Measurements from ENCODE around the gene FBL. TPM values are rescaled to one million over a fixed set of nuclear protein-coding genes. Genes with fewer than 3 reads are reported as not detected.
"Not testable (repeated sequence)": the region's sequence is repeated elsewhere in the genome, so short reads cannot be mapped to it uniquely, and the experiment has no call there.

Gene FBL
- polyA plus RNA-seq, 12 donors, result 213 to 300 (median 229) TPM; not detected in 1

DNA sequence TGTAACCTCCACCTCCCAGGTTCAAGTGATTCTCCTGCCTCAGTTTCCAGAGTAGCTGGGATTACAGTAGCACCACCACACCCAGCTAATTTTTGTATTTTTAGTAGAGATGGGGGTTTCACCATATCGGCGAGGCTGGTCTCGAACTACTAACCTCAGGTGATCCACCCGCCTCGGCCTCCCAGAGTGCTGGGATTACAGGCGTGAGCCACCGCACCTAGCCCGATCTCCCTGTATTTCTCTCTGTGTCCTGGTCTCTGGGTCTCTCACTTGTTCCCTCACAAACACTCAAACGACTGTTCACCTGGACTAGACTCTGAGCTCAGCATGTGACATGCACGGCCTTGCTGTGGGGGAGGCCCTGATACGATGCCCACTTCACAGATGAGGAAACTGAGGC is 32.7 kb upstream of the FBL start:
- DNase-seq, result not testable (repeated sequence)

DNA sequence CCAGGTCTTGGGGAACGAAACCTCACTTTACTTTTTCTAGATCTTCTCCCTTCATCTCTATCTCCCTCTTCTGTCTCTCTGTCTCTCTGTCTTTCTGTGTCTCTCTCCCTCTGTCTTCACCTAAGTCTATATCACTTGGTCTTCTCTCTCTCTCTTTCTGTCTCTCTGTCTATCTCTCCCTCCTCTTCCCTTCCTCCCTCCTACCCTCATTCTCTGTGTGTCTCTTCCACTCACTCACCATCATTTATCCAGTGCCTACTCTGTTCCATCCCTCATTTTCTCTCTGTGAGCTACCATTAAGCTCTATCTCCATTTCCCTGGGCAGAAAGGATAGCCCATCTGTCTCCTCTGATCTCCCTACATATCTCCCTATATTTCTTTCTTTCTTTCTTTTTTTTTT is 32.2 kb upstream of the FBL start:
- no peak for DNase-seq

DNA sequence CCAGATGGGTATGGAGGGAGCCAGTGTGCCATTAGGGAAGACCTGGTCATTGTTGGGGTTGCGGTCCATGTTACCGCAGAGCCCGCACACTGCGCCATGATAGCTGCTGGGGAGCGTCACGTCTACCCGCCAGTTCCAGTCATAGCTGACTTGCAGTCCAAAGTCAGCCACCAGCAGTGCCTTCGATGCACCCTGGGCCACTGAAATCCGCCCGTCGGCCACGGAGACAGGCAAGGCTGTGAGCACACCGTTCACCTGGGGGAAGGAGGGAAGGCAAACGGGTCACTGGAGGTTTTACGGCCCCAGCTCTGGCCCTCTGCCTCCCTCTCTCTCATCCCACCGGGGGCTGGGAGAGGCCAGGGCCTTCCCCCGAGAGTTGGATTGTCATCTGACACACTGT is 31.8 kb upstream of the FBL start:
- DNase-seq, result not testable (repeated sequence)

DNA sequence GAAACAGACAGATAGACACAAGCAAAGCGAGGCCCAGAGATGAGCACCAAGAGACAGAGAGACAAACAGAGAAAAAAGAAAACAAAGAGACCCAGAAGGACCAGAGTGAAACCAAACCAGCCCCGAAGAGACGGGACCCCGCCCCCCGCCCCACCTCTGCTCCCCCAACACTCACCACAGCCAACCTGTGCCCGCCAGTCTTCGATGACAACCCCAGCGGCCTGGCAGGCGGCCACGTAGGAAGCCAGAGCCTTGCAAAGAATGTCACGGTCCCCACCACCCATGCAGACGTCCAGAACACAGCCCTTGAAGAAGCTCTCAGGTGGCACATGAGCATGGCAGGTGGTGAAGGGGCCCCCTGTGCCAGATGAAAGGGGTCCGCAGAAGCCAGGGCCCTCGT is 31.3 kb upstream of the FBL start:
- DNase-seq, result not testable (repeated sequence)

DNA sequence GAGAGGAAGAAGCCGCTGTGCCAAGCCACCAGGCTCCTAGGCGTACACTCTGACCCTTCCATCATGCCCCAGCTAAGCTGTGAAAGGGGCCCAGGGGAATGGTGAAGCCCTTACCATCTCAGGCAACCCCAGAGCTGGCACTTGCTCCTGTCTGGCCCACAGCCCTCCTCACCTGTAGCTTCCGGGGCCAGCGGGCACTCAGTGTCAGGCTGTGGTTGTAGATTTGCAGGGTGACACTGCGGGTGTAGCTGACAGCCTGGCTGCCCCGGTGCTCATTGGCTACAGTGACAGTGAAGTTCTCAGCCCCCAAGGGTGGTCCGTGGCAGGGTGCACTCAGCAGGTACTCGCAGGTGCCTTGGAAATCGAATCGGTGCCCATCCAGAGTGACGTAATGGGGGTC is 30.3 kb upstream of the FBL start:
- not testable (repeated sequence) for DNase-seq

DNA sequence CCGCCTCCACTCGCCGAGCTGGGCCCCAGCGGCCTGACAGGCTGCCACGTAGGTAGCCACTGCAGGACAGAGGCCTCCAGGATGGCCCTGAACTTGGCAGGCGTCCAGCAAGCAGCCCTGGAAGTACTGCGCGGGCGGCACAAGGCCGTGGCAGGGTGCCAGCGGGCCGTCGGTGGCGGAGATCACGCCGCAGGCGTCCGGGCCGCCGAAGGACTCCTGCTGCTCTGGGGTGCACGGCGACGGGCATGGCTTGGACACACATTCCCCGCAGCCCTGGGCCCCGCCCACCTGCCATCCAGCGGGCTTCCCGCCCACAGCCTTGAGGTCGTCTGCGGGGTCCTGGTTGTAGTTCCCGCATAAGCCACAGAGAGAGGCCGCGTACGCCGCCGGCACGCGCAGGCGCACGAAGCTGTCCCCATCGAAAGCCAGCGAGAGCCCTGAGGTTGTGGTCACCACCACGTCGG is 29.3 kb upstream of the FBL start:
- not testable (repeated sequence) for DNase-seq

DNA sequence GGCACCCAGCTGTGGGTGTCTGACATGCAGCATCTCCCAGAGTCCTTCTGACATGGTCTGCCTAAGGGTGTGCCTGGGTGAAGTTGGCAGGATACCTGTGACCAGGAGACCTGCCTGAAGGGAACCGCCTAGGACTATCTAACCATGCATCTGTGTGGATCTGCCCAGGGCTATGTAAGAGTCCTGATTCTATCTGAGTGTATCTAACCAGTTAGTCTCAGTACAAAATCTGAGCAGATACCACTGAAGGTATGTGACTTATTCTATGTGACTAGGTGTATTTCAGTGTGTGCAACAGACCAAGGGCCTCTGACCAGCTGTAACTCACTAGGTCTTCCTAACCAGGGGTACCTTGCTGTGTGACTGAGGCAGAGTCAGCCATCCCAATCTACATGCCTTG is 28.2 kb upstream of the FBL start:
- DNase-seq, result no peak

DNA sequence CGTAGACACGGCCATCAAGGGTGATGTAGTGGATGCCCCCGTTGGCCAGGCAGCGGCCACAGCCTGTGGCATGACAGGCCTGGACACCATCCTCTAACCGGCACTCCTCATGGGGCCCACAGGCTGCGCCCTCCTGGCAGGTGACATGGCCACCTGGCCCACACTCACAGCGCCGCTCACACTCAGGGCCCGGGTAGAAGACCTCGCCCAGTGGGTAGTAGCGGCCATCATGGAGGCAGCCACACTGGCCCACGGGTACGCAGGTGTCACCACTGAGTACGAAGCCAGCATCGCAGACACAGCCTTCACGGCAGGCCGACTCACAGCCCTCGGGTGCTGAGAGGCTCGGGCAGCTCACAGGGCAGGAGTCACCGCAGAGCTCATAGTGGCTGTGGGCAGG is 27.2 kb upstream of the FBL start:
- no peak for DNase-seq

DNA sequence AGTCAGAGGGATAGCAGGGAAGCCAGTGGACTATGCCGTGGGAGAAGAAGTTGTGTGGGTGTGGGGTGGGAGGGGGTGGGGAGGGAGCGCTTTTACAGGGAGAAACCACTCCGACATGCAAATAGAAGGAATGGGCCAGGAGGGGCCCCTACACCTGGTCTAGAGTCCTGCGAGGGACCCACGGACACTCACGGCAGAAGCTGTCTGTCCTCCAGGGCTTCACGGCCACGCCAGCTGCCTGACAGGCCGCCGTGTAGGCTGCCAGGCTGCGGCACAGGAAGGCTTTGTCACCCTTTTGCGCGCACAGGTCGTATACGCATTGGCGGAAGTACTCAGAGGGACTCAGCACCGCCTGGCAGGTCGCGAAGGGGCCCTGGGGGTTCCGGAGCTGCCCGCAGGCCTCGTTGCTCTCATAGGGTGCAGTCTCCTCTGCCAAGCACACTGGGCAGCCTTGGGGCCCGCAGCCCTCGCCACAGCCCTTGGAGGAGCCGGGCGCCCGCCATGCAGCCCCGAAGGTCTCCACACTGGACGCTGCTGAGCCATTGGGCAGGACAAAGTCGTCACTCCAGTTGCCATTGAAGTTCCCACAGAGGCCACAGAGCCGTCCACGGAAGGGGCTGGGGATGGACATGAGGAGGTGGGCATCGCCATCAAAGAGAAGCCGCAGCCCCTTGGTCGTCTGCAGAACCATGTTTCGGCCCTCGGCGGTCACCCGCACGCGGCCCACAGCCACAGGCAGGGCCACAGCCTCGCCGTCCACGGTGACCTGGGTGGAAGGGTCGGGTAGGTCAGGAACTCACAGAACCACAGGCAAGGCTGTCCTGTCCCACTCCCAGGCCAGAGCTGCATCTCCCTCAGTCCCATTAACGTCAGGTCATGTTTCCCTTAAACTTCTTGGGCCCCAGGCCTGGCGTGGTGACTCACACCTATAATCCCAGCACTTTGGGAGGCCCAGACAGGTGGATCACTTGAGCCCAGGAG is 26.0 kb upstream of the FBL start:
- DNase-seq, result no peak

DNA sequence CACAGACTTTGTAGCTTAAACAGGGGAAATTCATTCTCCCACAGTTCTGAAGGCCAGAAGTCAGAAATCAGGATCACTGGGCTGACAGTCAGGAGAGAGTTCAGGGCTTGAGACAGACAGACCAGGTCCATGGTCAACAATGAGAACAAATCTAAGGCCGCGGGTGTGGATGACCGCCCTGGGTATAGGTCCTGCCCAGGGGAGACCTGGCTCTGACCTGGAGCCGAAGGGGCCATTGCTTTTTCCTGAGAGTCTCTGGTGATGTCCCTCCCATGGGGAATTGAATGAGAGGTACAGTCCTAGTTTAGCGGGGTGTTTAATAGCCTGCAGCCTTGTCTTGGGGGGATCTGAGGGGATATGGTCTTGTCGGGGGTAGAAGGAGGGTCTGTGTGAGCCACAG is 25.2 kb upstream of the FBL start:
- DNase-seq, result no peak

DNA sequence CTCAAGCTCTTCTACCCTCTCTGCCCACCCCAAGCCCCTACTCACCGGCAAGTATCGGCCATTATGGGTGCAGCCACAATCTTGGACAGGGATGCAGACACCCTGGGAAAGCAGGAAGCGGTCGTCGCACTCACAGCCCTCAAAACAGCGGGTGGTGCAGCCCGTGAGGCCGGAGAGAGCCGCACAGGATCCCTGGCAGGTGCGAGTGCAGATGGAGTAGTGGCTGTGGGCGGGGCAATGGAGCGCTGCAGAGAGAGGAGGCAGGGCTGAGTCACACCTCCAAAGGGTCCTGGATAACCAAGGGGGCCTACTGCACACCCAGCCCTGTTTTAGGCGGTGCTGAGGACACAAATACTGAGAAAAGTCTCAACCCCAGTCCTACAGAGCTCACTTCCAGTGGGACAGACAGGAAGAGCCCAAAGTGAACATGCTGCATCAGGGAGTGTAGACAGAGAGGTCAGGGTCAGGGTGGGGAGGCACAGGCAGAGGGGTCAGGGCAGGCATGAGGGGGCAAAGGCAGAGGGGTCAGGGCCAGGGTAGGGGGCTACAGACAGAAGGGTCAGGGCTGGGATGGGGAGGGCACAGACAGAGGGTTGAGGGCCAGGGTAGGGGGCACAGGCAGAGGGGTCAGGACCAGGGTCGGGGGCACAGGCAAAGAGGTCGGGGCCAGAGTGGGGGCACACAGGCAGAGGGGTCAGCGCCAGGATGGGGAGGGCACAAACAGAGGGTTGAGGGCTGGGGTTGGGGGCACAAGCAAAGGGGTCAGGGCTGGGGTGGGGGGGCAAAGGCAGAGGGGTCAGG is 24.2 kb upstream of the FBL start:
- no peak for DNase-seq

DNA sequence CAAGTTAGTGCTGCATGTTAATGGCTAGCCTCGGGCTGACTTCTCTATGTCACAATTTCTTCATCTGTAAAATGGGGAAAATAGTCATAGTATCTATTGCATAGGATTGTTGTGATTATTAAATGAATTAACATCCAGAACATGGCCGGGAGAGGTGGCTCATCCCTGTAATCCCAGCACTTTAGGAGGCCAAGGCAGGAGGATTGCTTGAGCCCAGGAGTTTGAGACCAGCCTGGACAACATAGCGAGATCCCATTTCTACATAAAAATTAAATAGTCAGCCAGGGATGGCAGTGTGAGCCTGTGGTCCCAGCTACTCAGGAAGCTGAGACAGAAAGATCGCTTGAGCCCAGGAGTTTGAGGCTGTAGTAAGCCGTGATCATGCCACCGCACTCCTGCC is 21.8 kb upstream of the FBL start:
- DNase-seq, result no peak

DNA sequence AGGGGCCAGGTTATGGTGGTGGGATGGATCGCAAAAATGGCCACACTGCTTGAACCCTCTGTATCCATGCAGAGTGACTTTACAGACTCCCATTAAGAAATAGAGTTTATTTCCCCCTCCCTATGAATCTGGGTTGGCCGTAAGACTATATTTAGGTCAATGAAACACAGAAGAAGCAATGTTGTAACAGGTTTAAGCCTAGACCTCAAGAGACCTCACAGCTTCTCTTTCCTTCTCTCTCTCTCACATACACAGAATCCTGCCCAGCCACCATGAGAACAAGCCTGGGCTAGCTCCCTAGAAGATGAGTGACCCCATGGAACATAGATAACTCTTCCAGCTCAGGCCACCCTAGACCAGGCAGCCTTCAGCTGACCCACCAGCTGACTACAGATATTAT is 21.0 kb upstream of the FBL start:
- DNase-seq, result no peak

DNA sequence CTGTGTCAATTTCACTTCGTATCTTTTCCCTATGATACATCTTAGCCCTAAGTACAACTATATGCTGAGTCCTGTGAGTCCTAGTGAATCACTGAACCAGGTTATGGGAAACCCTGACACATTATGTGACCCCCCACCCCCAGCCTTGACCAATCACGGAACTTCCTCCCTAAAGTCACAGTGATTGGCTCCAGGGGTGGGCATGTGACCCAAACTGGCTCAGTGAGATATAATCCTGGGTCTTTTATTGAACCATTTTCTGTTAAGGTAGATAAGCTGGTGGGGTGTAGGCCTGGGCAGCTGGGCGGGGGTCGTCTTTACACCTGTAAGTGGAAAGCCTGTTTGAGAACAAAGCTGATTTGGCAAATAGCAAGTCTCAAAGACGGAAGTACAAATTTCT is 19.8 kb upstream of the FBL start:
- no peak for DNase-seq

DNA sequence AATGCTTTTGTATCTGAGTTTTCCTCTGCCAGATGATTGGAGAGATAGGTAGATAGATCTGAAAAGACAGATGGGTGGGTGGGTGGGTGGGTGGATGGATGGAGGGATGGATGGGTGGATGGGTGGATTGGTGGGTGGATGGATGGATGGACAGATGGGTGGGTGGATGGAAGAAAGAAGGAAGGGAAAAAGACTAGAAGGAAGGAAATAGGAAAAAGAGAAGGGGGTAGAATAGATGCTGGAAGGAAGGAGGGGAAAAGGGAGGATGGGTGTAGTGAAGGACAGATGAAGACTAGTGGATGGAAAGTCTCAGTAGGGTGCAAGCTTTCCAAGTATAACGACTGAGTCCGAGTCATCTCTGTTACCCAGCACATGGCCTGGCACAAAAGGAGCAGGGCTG is 19.0 kb upstream of the FBL start:
- DNase-seq, result no peak

DNA sequence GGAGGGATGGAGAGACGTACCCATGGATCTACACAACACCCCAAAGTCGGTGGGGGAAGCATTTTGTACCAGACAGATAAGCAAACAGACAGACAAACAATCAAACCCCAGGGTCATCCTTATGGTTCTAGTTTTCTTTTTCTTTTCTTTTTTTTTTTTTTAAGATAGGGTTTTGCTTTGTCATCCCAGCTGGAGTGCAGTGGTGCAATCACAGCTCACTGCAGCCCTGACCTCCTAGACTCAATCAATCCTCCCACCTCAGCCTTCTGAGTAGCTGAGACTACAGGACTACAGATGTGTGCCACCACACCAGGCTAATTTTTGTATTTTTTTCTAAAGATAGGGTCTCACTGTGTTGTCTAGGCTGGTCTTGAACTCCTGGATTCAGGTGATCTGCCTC is 17.9 kb upstream of the FBL start:
- no peak for DNase-seq

DNA sequence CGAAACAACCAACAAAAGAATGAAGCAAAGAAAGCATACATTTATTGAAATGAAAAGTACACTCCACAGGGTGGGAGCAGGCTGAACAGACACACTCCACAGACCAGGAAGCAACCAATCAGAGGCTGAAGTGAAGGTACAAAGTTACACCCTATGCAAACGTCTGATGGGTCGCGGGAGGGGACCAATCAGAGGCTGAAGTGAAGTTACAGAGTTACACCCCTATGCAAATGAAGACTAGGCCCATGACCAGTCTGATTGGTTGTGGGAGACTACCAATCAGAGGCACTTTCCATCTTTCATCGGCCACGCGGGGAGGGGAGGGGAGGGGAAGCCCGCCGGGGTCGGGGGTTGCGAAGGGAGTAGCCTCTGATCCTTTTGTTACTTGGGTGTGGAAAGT is 12.4 kb upstream of the FBL start:
- DNase-seq, result peak; percentile 66

DNA sequence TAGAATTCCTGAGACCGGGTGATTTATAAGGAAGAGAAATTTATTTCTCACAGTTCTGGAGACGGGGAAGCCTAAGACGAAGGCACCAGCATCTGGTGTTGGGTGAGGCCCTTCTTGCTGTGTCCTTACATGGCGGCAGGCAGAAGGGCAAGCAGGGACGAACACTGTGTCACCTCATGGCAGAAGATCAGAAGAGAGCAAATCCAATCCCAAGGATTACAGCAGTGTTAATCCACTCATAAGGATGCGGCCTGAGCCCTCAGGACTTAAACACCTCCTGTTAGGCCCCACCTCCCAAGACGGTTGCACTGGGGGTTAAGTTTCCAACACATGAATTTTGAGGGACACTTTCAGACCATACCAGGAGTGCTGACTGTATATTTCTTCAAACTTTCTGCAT is 6.7 kb upstream of the FBL start:
- DNase-seq, result no peak

DNA sequence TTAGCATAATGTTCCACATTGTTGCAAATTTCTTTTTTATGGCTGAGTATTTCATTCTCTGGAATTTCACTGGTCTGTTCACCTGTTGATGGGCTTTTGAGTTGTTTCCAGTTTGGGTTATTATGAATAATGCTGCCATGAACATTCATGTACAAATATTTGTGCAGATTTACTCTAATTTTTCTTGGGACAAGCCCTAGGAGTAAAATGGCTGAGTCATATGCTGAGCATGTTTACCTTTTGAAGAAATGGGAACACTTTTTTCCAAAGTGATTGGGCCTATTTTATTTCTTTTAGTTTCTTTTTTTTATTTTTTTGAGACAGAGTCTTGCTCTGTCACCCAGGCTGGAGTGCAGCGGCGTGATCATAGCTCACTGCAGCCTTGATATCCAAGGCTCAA is 4.7 kb upstream of the FBL start:
- DNase-seq, result no peak

DNA sequence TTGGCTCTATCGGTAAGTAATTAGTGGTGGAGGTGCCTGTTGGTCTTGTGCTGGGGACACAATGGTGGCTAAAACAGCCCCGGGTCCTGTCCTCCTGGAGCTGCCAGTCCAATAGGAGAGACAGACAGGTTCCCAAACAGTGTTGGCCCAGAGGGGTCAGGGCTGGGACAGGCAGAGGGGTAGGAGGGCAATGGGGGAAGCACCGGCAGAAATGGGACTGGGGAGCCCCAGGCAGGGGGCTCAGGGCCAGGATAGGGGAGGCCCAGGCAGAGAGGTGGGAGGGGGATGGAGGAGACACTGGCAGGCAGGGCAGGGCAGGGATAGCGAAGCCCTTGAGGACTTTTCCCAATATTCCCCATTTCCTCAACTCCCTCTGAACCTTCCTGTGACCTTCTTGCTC is 2.2 kb upstream of the FBL start:
- no peak for DNase-seq

DNA sequence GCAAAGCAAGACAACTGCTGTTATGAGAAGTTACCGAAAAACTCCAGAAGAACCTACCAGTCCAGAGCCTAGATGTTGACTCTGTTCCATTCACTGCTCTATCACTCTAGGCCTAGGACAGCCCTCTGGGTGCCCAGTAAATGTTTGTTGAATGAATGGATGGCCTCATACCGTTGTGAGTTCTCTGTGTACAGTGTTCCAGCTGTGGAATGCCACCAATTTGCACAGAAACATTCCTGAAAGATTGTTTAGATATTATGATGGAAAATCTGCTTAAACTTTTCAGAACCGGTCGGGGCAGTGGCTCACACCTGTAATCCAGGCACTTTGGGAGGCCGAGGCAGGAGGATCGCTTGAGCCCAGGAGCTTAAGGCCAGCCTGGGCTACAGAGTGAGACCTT is 1.3 kb upstream of the FBL start:
- no peak for DNase-seq

DNA sequence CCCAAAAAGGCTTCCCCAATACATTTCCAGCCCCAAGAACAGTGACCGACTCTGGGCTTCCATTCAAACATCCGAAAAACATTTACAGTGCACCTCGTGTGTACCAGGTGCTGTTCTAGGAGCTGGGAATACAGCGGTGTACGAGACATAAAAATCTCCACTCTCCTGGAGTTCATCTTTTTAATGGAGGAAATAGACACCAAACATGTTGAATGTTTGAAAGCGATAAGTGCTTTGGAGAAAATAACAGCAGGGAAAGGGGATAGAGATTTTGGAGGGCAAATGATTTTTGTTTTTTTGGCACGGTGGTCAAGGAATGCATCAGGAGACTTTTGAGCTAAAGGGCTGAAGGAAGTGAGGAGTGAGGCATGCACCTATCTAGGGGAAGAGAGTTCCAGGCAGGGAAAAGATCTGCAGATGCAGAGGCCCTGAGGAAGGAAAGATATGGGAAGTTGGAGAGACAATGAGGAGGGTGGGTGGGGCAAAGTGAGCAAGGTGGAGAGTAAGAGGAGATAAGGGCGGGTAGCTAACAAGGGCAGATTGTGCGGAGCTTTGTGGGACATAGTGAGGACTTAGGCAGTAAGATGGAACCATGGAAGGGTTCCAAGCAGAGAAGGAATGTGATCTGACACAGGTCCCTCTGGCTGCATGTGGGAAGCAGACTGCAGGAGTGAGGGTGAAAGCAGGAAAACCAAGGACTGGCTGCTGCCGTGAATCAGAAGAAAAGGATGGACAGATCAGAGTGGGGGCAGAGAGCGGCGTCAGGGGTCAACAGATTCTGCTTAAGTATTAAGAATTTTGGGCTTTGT is 703 bp upstream of the FBL start:
- DNase-seq, result peak; percentile 16
